Tibial artery (tissue), 4 donors: Measurements from ENCODE around the gene ATF6.

Experiments
- DNase-seq, 2 donors: peaks; one replicate each; pipeline ENCODE4 v3.0.0-alpha.2; 2019
- H3K27ac ChIP-seq, 2 donors: fragments of 200-600 bp; sonication (generic) in 1 of 2; 1 replicate in 1 of 2; 2 replicates in 1 of 2; pipeline ENCODE4 v1.5.1; 2018 to 2019; ENCODE audit warnings: mild to moderate bottlenecking in 1 of 2
- H3K27me3 ChIP-seq, 2 donors: fragments of 200-600 bp; sonication (generic) in 1 of 2; one replicate each; pipeline versions ENCODE4 v1.5.1 to v1.6.0; 2016 to 2019
- H3K36me3 ChIP-seq, 3 donors: fragments of 200-600 bp; sonication (generic) in 2 of 3; one replicate each; pipeline ENCODE4 v1.5.1; 2016 to 2019; ENCODE audit warnings: mild to moderate bottlenecking in 2 of 3
- H3K4me1 ChIP-seq, 4 donors: fragments of 200-600 bp; sonication (generic) in 2 of 4; 1 replicate in 3 of 4; 2 replicates in 1 of 4; pipeline ENCODE4 v1.5.1; 2016 to 2019
- H3K4me3 ChIP-seq, 2 donors: fragments of 200-600 bp; sonication (generic) in 1 of 2; 1 replicate in 1 of 2; 2 replicates in 1 of 2; pipeline ENCODE4 v1.5.1; 2018 to 2019; ENCODE audit warnings: mild to moderate bottlenecking in 2 of 2
- H3K9me3 ChIP-seq, 3 donors: fragments of 200-600 bp; sonication (generic) in 1 of 3; one replicate each; pipeline ENCODE4 v1.5.1; 2016 to 2019
- CTCF ChIP-seq, 2 experiments: fragments of 200-600 bp in 1 of 2; fragments of 450-650 bp in 1 of 2; IDR thresholded peaks; one replicate each; pipeline ENCODE4 v1.5.1; 2017 to 2019; ENCODE audit warnings: antibody characterized with exemption in 2 of 2, mild to moderate bottlenecking in 1 of 2, moderate library complexity in 1 of 2
- intact Hi-C: fragments of 100-400 bp; cut with DNase I; formaldehyde crosslinking; loops from one replicate; pipeline ENCODE4 v1.15.0; 2023; ENCODE audit warnings: low total_unique reads

ATF6 gene

GRCh38 chr1:161950377-161950776, 184.3 kb downstream of the ATF6 start:
- Histone ChIP-seq H3K9me3 (no peaks in the 10 kb centered on the region), H3K27ac (no peak overlapping the region), H3K4me3 (no peak overlapping the region), H3K4me1 (peaks cover 0 to 63% (median 17%) of the 10 kb centered on the region in 4 donors), H3K27me3 (no peaks in the 10 kb centered on the region), H3K36me3 (no peaks in the 10 kb centered on the region)
- no peak for DNase-seq
- intact Hi-C loops: loop anchor here (10.0 kb wide), 1 partner anchor 46 kb away; no protein-coding TSS in a partner anchor
- no peak for TF ChIP-seq CTCF (IDR thresholded peaks at IDR 0.05)

DNA sequence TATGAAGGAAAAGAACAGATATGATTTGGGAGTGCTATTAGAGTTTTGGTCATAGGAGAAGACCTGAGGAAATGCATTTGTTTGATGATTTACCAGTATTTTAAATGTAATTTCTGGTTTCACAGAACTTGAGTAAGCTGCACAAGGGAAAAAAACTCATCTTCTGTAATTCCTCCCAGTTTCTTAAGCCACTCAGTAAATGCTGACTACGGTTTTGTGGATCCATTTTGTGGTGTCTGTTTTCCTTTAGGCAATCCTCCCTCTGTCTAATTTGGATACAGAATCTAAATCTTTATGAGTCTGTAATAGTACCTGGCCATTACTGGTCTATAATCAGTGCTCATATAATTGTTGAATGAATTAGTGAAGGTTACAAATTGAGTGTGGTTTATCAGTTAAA, 185.5 kb downstream of the ATF6 start:
- H3K9me3 ChIP-seq: no peaks in the 10 kb centered on the region
- intact Hi-C loops: loop anchor here (10.0 kb wide), 1 partner anchor 47 kb away; no protein-coding TSS in a partner anchor
- peaks cover 0 to 51% (median 14%) of the 10 kb centered on the region in 4 donors for H3K4me1 ChIP-seq
- no peak overlapping the region for H3K27ac ChIP-seq
- H3K27me3 ChIP-seq: no peaks in the 10 kb centered on the region
- H3K4me3 ChIP-seq: no peak overlapping the region
- no peak for DNase-seq
- TF ChIP-seq CTCF (IDR thresholded peaks at IDR 0.05): no peak
- no peaks in the 10 kb centered on the region for H3K36me3 ChIP-seq

DNA sequence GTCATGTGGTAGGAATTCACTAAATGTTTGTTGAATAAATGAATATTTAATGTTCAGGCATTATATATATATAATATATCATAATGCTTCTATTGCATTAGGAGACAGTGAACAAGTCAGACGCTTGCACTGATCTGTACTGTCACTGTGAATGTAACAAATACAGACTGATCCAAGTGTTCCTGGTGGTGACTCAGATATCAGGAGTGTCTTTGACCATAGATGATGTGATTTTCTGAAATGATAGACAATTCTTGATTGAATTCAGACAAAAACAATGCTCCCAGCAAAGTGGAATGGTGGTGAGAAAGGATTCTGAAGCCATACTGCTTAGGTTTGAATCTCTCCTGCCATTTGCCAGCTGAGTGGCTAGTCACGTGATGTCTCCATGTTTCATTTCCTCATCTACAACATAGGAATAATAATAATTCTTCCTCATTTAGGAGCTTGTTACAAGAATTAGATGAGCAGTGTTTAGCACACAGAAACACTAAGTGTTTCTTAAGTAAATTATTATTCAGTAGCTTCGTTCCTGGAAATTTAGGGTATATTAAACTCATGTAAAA, 186.6 kb downstream of the ATF6 start:
- H3K36me3 ChIP-seq: no peaks in the 10 kb centered on the region
- peaks cover 0 to 44% (median 14%) of the 10 kb centered on the region in 4 donors for H3K4me1 ChIP-seq
- no peak overlapping the region for H3K4me3 ChIP-seq
- no peak for TF ChIP-seq CTCF (IDR thresholded peaks at IDR 0.05)
- intact Hi-C loops: loop anchor here (10.0 kb wide), 1 partner anchor 48 kb away; no protein-coding TSS in a partner anchor
- no peaks in the 10 kb centered on the region for H3K9me3 ChIP-seq
- DNase-seq: no peak
- no peaks in the 10 kb centered on the region for H3K27me3 ChIP-seq
- no peak overlapping the region for H3K27ac ChIP-seq

DNA sequence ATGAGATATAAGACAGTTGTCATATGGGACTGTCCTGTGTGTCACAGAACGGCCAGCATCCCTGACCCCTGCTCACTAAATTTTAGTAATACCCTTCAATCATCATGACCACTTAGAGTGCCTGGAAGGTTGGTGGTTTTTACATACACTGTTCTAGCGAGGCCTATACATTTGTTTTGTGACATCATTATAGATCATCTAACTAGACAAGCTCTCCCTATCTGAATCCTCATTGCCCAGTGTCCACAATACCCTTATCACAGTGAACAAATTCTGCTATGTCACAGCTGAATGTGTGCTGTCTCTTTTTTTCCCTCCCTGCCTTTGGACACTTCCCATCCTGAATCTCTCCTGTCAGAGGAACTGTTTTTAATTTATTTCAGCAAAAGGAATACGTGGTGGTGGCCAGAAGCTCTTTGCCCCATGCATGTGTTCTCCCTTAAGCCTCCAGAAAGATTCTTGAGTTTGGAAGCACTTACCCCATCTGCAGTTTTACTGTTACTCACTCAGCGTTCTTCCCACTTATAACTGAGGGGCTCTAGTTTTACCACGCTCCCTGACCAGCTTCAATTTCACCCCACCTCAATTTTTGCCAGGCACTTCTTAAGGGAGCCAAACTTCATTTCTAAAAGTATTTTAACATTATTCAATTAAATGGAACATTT, 187.3 kb downstream of the ATF6 start:
- no peaks in the 10 kb centered on the region for H3K9me3 ChIP-seq
- no peak for DNase-seq
- H3K4me1 ChIP-seq: peaks cover 0 to 44% (median 14%) of the 10 kb centered on the region in 4 donors
- TF ChIP-seq CTCF (IDR thresholded peaks at IDR 0.05): no peak
- intact Hi-C loops: loop anchor here (10.0 kb wide), 1 partner anchor 49 kb away; no protein-coding TSS in a partner anchor
- H3K27me3 ChIP-seq: no peaks in the 10 kb centered on the region
- peak overlapping the region in 1 of 2 donors; percentile 59 for H3K27ac ChIP-seq
- peaks cover under 1 to 3% (median 1%) of the 10 kb centered on the region in 3 donors for H3K36me3 ChIP-seq
- no peak overlapping the region for H3K4me3 ChIP-seq

GRCh38 chr1:161954050-161954449, 187.9 kb downstream of the ATF6 start:
- intact Hi-C loops: loop anchor here (10.0 kb wide), 1 partner anchor 49 kb away; no protein-coding TSS in a partner anchor
- H3K4me3 ChIP-seq: no peak overlapping the region
- no peak for TF ChIP-seq CTCF (IDR thresholded peaks at IDR 0.05)
- peak overlapping the region; percentile 15 to 59 for H3K27ac ChIP-seq
- H3K27me3 ChIP-seq: no peaks in the 10 kb centered on the region
- no peak for DNase-seq
- H3K4me1 ChIP-seq: peaks cover 0 to 42% (median 14%) of the 10 kb centered on the region in 4 donors
- H3K36me3 ChIP-seq: peaks cover 5 to 9% (median 7%) of the 10 kb centered on the region in 3 donors
- no peaks in the 10 kb centered on the region for H3K9me3 ChIP-seq
